ENCODE measurements around the gene KCNQ1.
"Not testable (repeated sequence)": the region's sequence is repeated elsewhere in the genome, so short reads cannot be mapped to it uniquely, and the experiment has no call there.

Gene KCNQ1

DNA sequence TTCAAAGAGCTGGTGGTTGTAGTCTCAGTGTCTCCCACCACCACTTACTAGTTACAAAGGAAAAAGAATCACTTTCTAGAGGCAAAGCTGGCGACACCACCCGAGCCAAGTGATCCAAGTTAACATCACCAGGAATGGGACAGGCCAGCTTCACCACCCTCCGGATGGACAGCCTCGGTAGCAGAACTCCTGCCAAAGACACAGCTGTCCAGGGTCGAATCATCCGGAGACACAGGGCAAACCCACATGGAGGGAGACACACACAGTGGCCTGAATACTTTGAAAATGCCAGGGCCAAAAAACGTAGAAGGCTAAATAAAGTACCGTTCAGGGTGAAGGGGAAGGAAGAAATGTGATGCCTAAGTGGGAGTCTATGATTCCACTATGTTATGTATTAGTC is 33.1 kb downstream of the KCNQ1 start:
- DNase-seq = no peak

DNA sequence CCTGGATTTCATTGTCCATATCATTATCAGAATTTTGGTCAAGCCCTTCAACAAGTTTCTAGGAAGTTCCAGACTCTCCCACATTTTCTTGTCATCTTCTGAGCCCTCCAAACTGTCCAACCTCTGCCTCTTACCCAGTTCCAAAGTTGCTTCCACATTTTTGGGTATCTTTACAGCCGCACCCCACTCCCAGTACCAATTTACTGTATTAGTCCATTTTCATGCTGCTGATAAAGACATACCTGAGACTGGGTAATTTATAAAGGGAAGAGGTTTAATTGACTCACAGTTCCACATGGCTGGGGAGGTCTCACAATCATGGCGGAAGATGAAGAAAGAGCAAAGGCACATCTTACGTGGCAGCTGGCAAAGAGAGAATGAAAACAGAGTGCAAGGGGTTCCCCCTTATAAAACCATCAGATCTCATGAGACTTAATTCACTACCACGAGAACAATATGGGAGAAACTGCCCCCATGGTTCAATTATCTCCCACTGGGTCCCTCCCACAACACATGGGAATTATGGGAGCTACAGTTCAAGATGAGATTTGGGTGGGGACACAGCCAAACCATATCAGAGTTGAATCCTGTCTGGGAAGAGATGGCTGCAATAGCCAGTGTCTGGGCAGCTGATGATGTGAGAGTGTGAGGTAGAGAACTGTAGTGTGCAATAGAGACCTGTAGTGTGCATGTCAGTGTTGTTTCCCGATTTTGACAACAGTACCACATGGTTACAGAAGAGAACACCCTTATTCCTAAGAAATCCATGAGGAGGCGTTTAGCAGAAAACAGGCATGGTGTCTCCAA is 35.5 kb downstream of the KCNQ1 start:
- DNase-seq = not testable (repeated sequence)

GRCh38 chr11:2480874-2481220 is 36.0 kb downstream of the KCNQ1 start:
- DNase-seq = no peak

DNA sequence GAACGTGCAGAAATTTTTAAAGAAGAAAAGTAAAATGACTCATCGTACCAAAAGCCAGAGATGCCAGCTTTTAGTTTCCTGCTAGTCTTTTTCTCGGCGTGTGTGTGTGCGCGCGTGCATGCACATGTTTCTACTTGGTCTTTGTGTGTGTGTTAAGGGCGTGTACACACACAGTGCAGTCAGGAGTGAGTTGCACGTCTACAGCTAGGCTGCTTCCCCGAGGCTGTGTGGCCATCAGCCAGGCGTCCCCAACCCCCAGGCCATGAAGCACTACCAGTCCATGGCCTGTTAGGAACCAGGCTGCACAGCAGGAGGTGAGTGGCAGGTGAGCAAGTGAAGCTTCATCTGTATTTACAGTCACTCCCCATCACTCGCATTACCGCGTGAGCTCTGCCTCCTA is 36.4 kb downstream of the KCNQ1 start:
- DNase-seq = no peak

GRCh38 chr11:2482204-2482603 is 37.4 kb downstream of the KCNQ1 start:
- no peak for DNase-seq

DNA sequence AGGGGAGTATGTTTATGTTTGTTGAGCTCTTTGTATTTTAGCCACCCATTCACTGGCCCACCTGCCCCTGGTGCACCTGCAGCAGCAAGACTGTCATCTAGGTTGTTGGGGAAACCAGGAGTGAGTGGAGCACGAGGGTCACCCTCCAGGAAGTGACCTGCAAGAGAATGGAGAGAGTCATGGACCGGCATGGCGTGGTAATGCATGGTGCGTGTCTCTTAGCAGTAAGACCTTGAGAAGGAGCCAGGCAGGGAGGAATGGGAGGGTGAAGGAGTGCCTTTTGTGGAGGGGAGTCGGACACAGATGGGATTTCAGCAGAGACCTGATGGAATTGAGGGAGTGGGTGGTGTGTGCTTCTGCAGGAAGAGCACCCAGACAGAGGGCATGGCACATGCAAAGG is 37.9 kb downstream of the KCNQ1 start:
- no peak for DNase-seq

DNA sequence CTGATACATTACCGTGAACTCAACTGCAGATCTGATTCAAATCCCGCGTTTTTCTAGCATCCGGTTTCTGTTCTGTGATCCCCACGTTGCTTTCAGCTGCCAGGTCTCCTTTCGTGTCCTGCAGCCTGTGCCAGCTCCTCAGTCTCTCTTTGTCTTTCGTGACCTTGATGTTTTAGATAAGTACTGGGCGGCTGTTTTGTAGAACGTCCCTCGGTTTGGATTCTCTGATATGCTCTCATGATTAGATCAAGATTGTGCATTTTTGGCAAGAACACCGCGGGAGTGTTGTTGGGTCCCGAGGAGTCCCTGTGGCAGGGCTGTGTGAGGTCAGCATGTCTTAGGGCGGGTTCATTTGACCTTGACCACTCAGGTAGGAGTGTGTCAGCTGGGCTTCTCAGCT is 38.6 kb downstream of the KCNQ1 start:
- no peak for DNase-seq

GRCh38 chr11:2484576-2485125 is 39.8 kb downstream of the KCNQ1 start:
- no peak for DNase-seq

GRCh38 chr11:2488004-2488403 is 43.2 kb downstream of the KCNQ1 start:
- DNase-seq = no peak

DNA sequence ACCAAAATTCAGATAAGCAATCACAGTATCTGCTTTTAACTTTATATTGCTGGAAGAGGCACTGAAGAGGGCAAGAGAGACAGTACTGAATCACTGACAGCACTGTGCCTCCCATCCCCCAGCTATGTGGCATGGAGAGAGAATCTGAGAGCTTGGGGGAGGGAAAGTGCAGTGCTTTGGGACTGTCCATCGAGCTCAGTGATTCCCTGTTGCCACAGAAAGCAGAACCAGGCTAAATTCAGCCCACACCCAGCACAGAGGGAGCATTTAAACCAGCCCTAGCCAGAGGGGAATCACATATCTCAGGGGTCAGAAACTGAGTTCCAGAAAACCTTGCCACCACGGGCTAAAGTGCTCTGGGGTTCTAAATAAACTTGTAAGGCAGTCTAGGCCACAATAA is 44.3 kb downstream of the KCNQ1 start:
- DNase-seq = no peak

GRCh38 chr11:2497951-2498350 is 53.1 kb downstream of the KCNQ1 start:
- DNase-seq = not testable (repeated sequence)

GRCh38 chr11:2498750-2499149 is 53.9 kb downstream of the KCNQ1 start:
- no peak for DNase-seq

GRCh38 chr11:2507212-2507901 is 62.5 kb downstream of the KCNQ1 start:
- DNase-seq = no peak

GRCh38 chr11:2507945-2508749 is 63.3 kb downstream of the KCNQ1 start:
- DNase-seq = no peak

DNA sequence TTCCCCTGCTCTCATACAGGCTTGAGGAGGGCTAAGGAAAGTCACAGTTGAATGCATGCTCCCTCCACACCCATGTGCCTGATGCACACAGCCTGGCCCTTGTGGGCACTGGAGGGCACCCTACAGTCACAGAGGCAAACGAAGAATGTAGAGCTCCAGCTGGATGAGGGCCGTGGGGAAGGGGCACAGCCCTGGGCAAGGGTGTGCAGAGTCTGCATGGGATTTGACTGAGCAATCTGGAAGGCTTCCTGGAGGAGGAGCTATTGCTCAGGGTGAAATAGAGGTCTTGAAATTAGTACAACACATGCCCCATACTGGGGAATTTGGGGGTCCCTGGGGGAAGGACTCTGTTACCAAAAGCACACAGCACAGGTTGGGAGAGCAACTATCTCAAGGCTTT is 64.0 kb downstream of the KCNQ1 start:
- DNase-seq = no peak

- no peak for DNase-seq
Observed at GRCh38 chr11:2509481-2510001, 64.7 kb downstream of the KCNQ1 start.

GRCh38 chr11:2510626-2511402 is 66.0 kb downstream of the KCNQ1 start:
- DNase-seq = no peak

DNA sequence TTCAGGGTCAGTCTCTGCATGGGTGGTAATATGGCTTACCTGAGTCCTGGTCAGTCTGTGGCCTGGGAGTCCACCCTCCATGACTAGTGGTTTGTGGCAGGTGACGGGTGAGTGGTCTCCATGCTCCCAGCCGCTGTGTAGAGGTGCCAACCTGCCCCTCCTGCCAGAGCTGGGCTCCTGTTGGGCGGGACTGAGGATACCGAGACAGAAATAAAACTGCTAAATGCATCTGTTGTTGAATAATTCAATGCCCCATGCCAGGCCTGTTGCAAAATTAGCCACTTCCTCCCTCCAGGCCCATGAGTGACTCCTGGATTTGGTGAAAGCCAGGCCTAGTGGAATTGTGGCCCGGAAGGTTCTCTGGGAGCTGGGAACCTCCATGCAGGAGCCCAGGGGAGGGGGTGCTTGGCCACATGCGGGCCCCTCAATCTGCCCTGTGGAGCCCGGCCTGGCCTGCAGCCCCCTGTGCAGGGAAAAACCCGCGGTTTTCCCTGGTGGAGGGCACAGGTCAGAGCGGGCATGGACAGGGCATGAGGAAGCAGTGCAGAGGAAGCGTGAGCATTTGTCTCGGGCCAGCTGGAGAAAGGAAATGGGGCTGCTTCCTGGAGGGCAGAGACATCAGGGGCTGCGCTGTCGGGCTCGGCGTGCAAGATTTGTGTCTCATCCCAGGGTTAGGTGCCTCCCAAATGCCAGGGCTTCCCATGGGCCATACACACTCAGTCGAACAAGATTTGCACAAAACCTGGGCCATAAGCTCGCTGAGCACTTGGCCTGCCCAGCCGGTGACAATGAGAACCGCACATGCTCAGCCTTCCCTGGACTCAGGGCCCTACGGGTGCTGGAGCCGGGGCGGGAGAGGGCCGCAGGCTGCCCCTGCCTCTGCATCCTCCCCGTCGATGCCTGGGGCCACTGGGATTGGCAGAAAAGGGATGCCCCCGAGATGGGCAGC is 66.9 kb downstream of the KCNQ1 start:
- DNase-seq = no peak

GRCh38 chr11:2512431-2513407 is 67.9 kb downstream of the KCNQ1 start:
- DNase-seq = no peak

DNA sequence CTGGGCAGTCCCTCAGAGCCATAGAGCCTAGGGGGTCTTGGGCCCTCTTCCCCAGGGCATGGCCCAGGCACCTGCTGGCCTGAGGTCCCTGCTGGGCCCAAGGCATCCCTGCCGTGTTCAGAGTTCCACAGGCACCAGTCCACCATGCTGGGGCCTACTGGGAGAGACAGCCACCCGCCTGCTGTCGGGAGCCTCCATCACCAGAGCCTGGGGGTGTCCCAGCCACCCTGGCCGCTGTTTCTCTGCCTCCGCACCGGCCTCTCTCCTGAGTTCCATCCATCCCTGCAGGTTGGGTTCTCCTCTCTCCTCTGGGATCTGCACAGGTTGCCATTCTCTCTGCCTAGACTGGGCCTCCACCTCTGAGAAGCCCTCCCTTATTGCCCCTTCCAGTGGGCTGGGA is 68.6 kb downstream of the KCNQ1 start:
- no peak for DNase-seq

Measured in activated CD8-positive, alpha-beta memory T cell treated with anti-CD3 and anti-CD28 coated beads, Interleukin-2, amount 50 U/mL, for 4 hours (primary cell).